IPS-15b (cell line): ENCODE data around the gene MOB2.
A peak's percentile ranks its signal among the peaks of the same experiment; 100 is the strongest.

ENCODE experiments used
- H3K27me3 ChIP-seq: one replicate; pipeline ENCODE4 v1.6.1; 2013; ENCODE audit warnings: low read length; ENCODE audit not compliant: control insufficient read depth, insufficient read depth
- H3K36me3 ChIP-seq: one replicate; pipeline ENCODE4 v1.6.1; 2013; ENCODE audit warnings: low read length; ENCODE audit not compliant: control insufficient read depth, insufficient read depth
- H3K4me1 ChIP-seq: one replicate; pipeline ENCODE4 v1.6.1; 2013; ENCODE audit warnings: mild to moderate bottlenecking, low read length; ENCODE audit not compliant: control insufficient read depth, insufficient read depth
- H3K4me3 ChIP-seq: one replicate; pipeline ENCODE4 v1.5.1; 2013; ENCODE audit warnings: low read depth, low read length
- H3K9ac ChIP-seq: one replicate; pipeline ENCODE4 v1.6.1; 2013; ENCODE audit warnings: low read depth, mild to moderate bottlenecking, low read length
- H3K9me3 ChIP-seq: one replicate; pipeline ENCODE4 v1.6.1; 2013; ENCODE audit warnings: mild to moderate bottlenecking, low read length; ENCODE audit not compliant: control insufficient read depth, insufficient read depth

Gene MOB2

GRCh38 chr11:1486054-1486825 is at the start of gene MOB2:
Gene MOB2, minus strand, starts transcription at chr11:1486779. Its CDS starts 223 bp downstream, at chr11:1486556.
- no peaks in the 10 kb centered on the region for H3K27me3 ChIP-seq
- H3K4me1 ChIP-seq, result no peaks in the 10 kb centered on the region
- H3K9me3 ChIP-seq, result no peaks in the 10 kb centered on the region
- H3K9ac ChIP-seq, result no peak within 1 kb of the TSS
- no peaks in the 10 kb centered on the region for H3K36me3 ChIP-seq
- H3K4me3 ChIP-seq, result no peak within 1 kb of the TSS

- Histone ChIP-seq H3K9ac (no peak overlapping the region), H3K36me3 (no peaks in the 10 kb centered on the region), H3K9me3 (no peaks in the 10 kb centered on the region), H3K27me3 (peaks cover 8% of the 10 kb centered on the region), H3K4me3 (no peak overlapping the region), H3K4me1 (no peaks in the 10 kb centered on the region)
Measured at GRCh38 chr11:1534682-1535081, 48.1 kb upstream of the MOB2 start.

- Histone ChIP-seq H3K27me3 (peaks cover 8% of the 10 kb centered on the region), H3K9ac (no peak overlapping the region), H3K4me1 (no peaks in the 10 kb centered on the region), H3K4me3 (no peak overlapping the region), H3K9me3 (no peaks in the 10 kb centered on the region), H3K36me3 (no peaks in the 10 kb centered on the region)
Measured at GRCh38 chr11:1534171-1534570, 47.6 kb upstream of the MOB2 start.

DNA sequence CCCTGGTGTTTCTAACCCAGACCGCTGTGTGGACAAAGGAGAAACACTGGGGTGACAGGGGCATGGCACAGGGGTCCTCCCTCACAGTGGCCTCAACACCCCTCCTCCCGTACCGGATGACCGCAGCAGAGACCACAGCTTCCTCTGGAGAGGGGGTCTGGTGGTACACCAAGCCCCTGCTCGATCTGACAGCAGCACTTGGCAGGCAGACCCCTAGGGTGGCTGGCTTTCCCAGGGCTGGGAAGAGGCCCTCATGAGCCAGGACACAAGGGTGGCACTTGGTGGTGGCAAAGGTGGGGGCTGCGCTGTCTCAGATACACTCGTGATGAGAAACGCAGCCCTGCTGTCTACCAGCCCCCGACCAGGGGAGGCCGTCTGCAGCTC is 46.8 kb upstream of the MOB2 start:
- Histone ChIP-seq H3K36me3 (no peaks in the 10 kb centered on the region), H3K27me3 (peaks cover 7% of the 10 kb centered on the region), H3K4me1 (no peaks in the 10 kb centered on the region), H3K4me3 (no peak overlapping the region), H3K9me3 (no peaks in the 10 kb centered on the region), H3K9ac (no peak overlapping the region)

DNA sequence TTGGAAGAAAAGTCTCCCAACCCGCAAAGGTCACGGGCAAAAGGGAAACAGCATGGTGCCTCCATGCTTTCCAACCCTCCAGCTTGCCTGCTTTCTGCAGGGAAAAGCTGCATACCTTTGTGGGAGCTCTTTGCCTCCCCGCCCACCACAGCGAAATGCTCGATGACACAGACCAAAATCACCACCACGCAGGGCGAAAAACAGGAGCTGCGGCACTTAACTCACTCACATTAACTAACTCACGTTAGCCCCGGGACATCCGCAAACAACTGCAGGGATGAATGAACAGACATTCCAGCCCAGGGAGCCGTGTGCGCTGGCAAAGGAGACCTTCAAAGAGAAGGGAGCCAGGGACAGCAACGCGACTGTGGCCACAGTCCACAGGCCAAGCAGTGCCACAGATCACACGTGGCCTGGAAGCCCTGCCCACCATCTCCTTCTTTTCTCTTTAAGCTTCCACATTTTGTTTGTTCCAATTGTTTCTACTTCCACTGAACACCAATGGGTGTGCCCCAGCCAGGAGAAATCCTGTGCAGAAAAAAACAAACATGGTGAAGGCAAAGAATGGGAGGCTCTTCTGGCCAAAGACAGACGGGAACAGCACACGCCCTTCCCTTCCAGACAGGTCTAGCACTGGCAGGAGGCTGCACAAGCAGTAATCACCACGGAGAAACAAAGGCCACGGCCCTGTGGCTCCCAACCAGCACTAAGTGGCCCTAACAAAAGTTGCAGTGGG is 46.2 kb upstream of the MOB2 start:
- H3K9ac ChIP-seq, result no peak overlapping the region
- no peak overlapping the region for H3K4me3 ChIP-seq
- peaks cover 1% of the 10 kb centered on the region for H3K27me3 ChIP-seq

GRCh38 chr11:1532014-1532586 is 45.5 kb upstream of the MOB2 start:
- no peak overlapping the region for H3K4me3 ChIP-seq
- H3K9ac ChIP-seq, result no peak overlapping the region
- H3K9me3 ChIP-seq, result no peaks in the 10 kb centered on the region
- no peaks in the 10 kb centered on the region for H3K27me3 ChIP-seq
- no peaks in the 10 kb centered on the region for H3K4me1 ChIP-seq
- no peaks in the 10 kb centered on the region for H3K36me3 ChIP-seq

More for the DNA sequence above, 46.2 kb upstream of the MOB2 start:
- no peaks in the 10 kb centered on the region for H3K36me3 ChIP-seq
- no peaks in the 10 kb centered on the region for H3K9me3 ChIP-seq
- H3K4me1 ChIP-seq, result no peaks in the 10 kb centered on the region

GRCh38 chr11:1531449-1532013 is 45.0 kb upstream of the MOB2 start:
- Histone ChIP-seq H3K36me3 (no peaks in the 10 kb centered on the region), H3K27me3 (no peaks in the 10 kb centered on the region), H3K4me3 (no peak overlapping the region), H3K9ac (no peak overlapping the region), H3K4me1 (no peaks in the 10 kb centered on the region), H3K9me3 (no peaks in the 10 kb centered on the region)

- Histone ChIP-seq H3K9me3 (no peaks in the 10 kb centered on the region), H3K4me3 (no peak overlapping the region), H3K9ac (no peak overlapping the region), H3K4me1 (no peaks in the 10 kb centered on the region), H3K27me3 (no peaks in the 10 kb centered on the region), H3K36me3 (no peaks in the 10 kb centered on the region)
Measured at GRCh38 chr11:1530686-1531448, 44.3 kb upstream of the MOB2 start.

GRCh38 chr11:1529774-1530173 is 43.2 kb upstream of the MOB2 start:
- H3K4me1 ChIP-seq, result no peaks in the 10 kb centered on the region
- H3K4me3 ChIP-seq, result no peak overlapping the region
- no peak overlapping the region for H3K9ac ChIP-seq
- no peaks in the 10 kb centered on the region for H3K27me3 ChIP-seq
- no peaks in the 10 kb centered on the region for H3K9me3 ChIP-seq
- H3K36me3 ChIP-seq, result no peaks in the 10 kb centered on the region

- Histone ChIP-seq H3K4me1 (no peaks in the 10 kb centered on the region), H3K36me3 (no peaks in the 10 kb centered on the region), H3K4me3 (no peak overlapping the region), H3K9me3 (no peaks in the 10 kb centered on the region), H3K27me3 (no peaks in the 10 kb centered on the region), H3K9ac (peak overlapping the region; percentile 37)
Measured at GRCh38 chr11:1529286-1529685, 42.7 kb upstream of the MOB2 start.

DNA sequence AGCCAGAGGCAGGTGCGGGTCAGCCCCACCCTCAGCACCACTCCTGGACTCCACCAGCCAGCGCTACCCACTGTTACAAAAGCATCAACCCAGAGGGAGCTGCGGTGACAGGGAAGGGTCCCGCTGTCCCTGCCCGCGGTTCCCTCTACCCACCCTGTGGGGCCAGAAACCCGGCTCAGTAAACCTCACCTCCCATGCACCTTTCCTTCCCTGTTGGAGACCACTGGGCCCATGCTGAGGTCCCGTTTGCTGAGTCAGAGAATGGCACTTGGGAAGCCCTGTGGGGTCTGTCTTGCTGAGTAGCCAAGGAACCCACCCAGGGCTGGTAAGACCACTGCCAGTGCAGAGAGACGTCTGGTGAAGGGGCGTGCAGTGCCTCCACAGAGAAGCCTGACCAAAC is 42.1 kb upstream of the MOB2 start:
- Histone ChIP-seq H3K27me3 (no peaks in the 10 kb centered on the region), H3K9me3 (no peaks in the 10 kb centered on the region), H3K4me1 (no peaks in the 10 kb centered on the region), H3K9ac (no peak overlapping the region), H3K36me3 (no peaks in the 10 kb centered on the region), H3K4me3 (no peak overlapping the region)
